ENCODE data around the gene PHACTR3.

PHACTR3 gene

GRCh38 chr20:59574308-59574707 lies 30.0 kb upstream of the PHACTR3 start:
- Histone ChIP-seq H3K4me1 (ENCODE audit: insufficient read depth, low read length, severe bottlenecking) (no peaks in the 10 kb centered on the region), H3K27me3 (ENCODE audit: insufficient read depth, low read length) (no peaks in the 10 kb centered on the region), H3K4me3 (ENCODE audit: low read depth, low read length, poor library complexity, severe bottlenecking) (no peak overlapping the region), H3K9me2 (ENCODE audit: low read depth, low read length) (no peaks in the 10 kb centered on the region), H3K27ac (ENCODE audit: low read depth, low read length, poor library complexity, severe bottlenecking) (no peak overlapping the region), H3K9ac (ENCODE audit: low read length) (no peak overlapping the region), H3K79me2 (ENCODE audit: insufficient read depth, low read length) (no peaks in the 10 kb centered on the region), H3K36me3 (ENCODE audit: insufficient read depth, low read length) (no peaks in the 10 kb centered on the region), H3K4me2 (ENCODE audit: low read length) (no peak overlapping the region), H2AFZ (ENCODE audit: low read length) (no peak overlapping the region), H4K20me1 (ENCODE audit: insufficient read depth, low read length) (no peaks in the 10 kb centered on the region), H3F3A (ENCODE audit: insufficient read depth, low read length) (no peaks in the 10 kb centered on the region), H3K9me3 (ENCODE audit: low read length) (no peaks in the 10 kb centered on the region)
- TF ChIP-seq EZH2 (IDR thresholded peaks at IDR 0.05; ENCODE audit: borderline replicate concordance, low read length), result no peak
- no peak for TF ChIP-seq CTCF (IDR thresholded peaks at IDR 0.05; ENCODE audit: low read length)

- Histone ChIP-seq H3K4me2 (ENCODE audit: low read length) (no peak overlapping the region), H3K36me3 (ENCODE audit: insufficient read depth, low read length) (no peaks in the 10 kb centered on the region), H3K4me3 (ENCODE audit: low read depth, low read length, poor library complexity, severe bottlenecking) (no peak overlapping the region), H2AFZ (ENCODE audit: low read length) (no peak overlapping the region), H3F3A (ENCODE audit: insufficient read depth, low read length) (no peaks in the 10 kb centered on the region), H3K9me3 (ENCODE audit: low read length) (no peaks in the 10 kb centered on the region), H3K9ac (ENCODE audit: low read length) (no peak overlapping the region), H3K4me1 (ENCODE audit: insufficient read depth, low read length, severe bottlenecking) (no peaks in the 10 kb centered on the region), H4K20me1 (ENCODE audit: insufficient read depth, low read length) (no peaks in the 10 kb centered on the region), H3K27me3 (ENCODE audit: insufficient read depth, low read length) (no peaks in the 10 kb centered on the region), H3K79me2 (ENCODE audit: insufficient read depth, low read length) (no peaks in the 10 kb centered on the region), H3K27ac (ENCODE audit: low read depth, low read length, poor library complexity, severe bottlenecking) (no peak overlapping the region), H3K9me2 (ENCODE audit: low read depth, low read length) (no peaks in the 10 kb centered on the region)
- TF ChIP-seq CTCF (IDR thresholded peaks at IDR 0.05; ENCODE audit: low read length), result no peak
- no peak for TF ChIP-seq EZH2 (IDR thresholded peaks at IDR 0.05; ENCODE audit: borderline replicate concordance, low read length)
These were observed 29.1 kb upstream of the PHACTR3 start for GRCh38 chr20:59575216-59575615.

DNA sequence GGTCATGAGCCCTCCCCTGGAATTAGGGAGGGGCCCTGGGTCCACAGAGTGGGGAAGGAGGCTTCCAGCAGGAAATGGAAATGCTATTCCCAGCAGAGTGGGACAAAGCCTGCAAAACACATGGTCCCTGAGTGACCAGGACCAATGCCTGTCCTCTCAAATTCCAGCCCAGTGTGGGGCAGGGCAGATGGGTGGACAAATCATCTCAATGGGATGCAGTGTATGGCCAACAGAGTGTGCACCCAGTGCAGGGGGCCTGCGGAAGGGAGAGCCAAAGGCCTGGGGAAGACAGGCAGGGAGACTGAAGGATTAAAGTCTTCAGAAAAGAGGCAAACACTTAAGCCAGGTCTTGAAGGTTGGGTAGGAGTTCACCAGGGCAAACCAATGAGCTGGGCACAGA lies 28.7 kb upstream of the PHACTR3 start:
- H2AFZ ChIP-seq (ENCODE audit: low read length), result no peak overlapping the region
- H3K4me2 ChIP-seq (ENCODE audit: low read length), result no peak overlapping the region
- TF ChIP-seq CTCF (IDR thresholded peaks at IDR 0.05; ENCODE audit: low read length) (no peak), EZH2 (IDR thresholded peaks at IDR 0.05; ENCODE audit: borderline replicate concordance, low read length) (no peak)
- H3K9ac ChIP-seq (ENCODE audit: low read length), result no peak overlapping the region
- H3K4me1 ChIP-seq (ENCODE audit: insufficient read depth, low read length, severe bottlenecking), result no peaks in the 10 kb centered on the region
- H3K4me3 ChIP-seq (ENCODE audit: low read depth, low read length, poor library complexity, severe bottlenecking), result no peak overlapping the region
- no peaks in the 10 kb centered on the region for H3K9me3 ChIP-seq (ENCODE audit: low read length)
- no peaks in the 10 kb centered on the region for H3K79me2 ChIP-seq (ENCODE audit: insufficient read depth, low read length)
- no peaks in the 10 kb centered on the region for H4K20me1 ChIP-seq (ENCODE audit: insufficient read depth, low read length)
- no peak overlapping the region for H3K27ac ChIP-seq (ENCODE audit: low read depth, low read length, poor library complexity, severe bottlenecking)
- no peaks in the 10 kb centered on the region for H3F3A ChIP-seq (ENCODE audit: insufficient read depth, low read length)
- H3K36me3 ChIP-seq (ENCODE audit: insufficient read depth, low read length), result no peaks in the 10 kb centered on the region
- no peaks in the 10 kb centered on the region for H3K9me2 ChIP-seq (ENCODE audit: low read depth, low read length)
- no peaks in the 10 kb centered on the region for H3K27me3 ChIP-seq (ENCODE audit: insufficient read depth, low read length)

Measured in OCI-LY1 (cell line).